ENCODE data around the gene LPGAT1.
"Not testable (repeated sequence)": the region's sequence is repeated elsewhere in the genome, so short reads cannot be mapped to it uniquely, and the experiment has no call there.

DNA sequence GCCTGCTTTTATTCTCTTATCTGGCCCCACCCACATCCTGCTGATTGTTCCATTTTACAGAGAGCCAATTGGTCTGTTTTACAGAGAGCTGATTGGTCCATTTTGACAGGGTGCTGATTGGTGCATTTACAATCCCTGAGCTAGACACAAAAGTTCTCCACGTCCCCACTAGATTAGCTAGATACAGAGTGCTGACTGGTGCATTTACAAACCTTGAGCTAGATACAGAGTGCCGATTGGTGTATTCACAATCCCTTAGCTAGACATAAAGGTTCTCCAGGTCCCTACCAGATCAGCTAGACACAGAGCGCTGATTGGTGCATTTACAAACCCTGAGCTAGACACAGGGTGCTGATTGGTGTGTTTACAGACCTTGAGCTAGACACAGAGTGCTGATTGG lies 43.2 kb upstream of the LPGAT1 start:
- TF ChIP-seq, protein P1, sequence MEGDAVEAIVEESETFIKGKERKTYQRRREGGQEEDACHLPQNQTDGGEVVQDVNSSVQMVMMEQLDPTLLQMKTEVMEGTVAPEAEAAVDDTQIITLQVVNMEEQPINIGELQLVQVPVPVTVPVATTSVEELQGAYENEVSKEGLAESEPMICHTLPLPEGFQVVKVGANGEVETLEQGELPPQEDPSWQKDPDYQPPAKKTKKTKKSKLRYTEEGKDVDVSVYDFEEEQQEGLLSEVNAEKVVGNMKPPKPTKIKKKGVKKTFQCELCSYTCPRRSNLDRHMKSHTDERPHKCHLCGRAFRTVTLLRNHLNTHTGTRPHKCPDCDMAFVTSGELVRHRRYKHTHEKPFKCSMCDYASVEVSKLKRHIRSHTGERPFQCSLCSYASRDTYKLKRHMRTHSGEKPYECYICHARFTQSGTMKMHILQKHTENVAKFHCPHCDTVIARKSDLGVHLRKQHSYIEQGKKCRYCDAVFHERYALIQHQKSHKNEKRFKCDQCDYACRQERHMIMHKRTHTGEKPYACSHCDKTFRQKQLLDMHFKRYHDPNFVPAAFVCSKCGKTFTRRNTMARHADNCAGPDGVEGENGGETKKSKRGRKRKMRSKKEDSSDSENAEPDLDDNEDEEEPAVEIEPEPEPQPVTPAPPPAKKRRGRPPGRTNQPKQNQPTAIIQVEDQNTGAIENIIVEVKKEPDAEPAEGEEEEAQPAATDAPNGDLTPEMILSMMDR (IDR thresholded peaks at IDR 0.05): not testable (repeated sequence)
- not testable (repeated sequence) for TF ChIP-seq POLR2A (IDR thresholded peaks at IDR 0.05)
